Peyer's patch (tissue), 4 donors: ENCODE results near the gene FTO.

ENCODE experiments used
- CTCF ChIP-seq, 6 experiments: fragments of 450-650 bp in 4 of 6; fragments of 200-600 bp in 2 of 6; sonication (generic) in 1 of 6; IDR thresholded peaks; one replicate each; pipeline ENCODE4 v1.5.1; 2017 to 2019; ENCODE audit warnings: antibody characterized with exemption in 6 of 6, mild to moderate bottlenecking in 3 of 6, moderate library complexity in 1 of 6
- POLR2A ChIP-seq, 2 donors: fragments of 450-650 bp; IDR thresholded peaks; one replicate each; pipeline ENCODE4 v1.5.1; 2017; ENCODE audit warnings: antibody characterized with exemption in 2 of 2, mild to moderate bottlenecking in 2 of 2, moderate library complexity in 2 of 2

GRCh38 chr16:53668869-53669268 lies 35.1 kb upstream of the FTO start:
- TF ChIP-seq CTCF (IDR thresholded peaks at IDR 0.05) (no peak), POLR2A (IDR thresholded peaks at IDR 0.05) (no peak)
